Epithelial cell of prostate (primary cell): ENCODE results near the gene SLC25A40.
A peak's percentile ranks its signal among the peaks of the same experiment; 100 is the strongest.
"Not testable (repeated sequence)": the region's sequence is repeated elsewhere in the genome, so short reads cannot be mapped to it uniquely, and the experiment has no call there.

Experiments used
- DNase-seq: peaks from one replicate; pipeline ENCODE4 v3.0.0-alpha.2; 2011; ENCODE audit warnings: low read depth, low spot score
- H3K27ac ChIP-seq: fragments of 450-650 bp; 2 replicates; pipeline ENCODE4 v1.5.1; 2017; ENCODE audit warnings: mild to moderate bottlenecking

SLC25A40 gene

GRCh38 chr7:87876040-87876868 is at the start of gene SLC25A40, which contains the start of gene DBF4:
TSS of gene SLC25A40 (minus strand) at chr7:87876360. CDS start at chr7:87858727, 17,633 bp downstream.
TSS of gene DBF4 (plus strand) at chr7:87876493. CDS start at chr7:87876733, 240 bp downstream.
- peak; percentile 79 for DNase-seq
- peak within 1 kb of the TSS; percentile 87 for H3K27ac ChIP-seq

GRCh38 chr7:87922759-87923395 is 46.7 kb upstream of the SLC25A40 start:
- not testable (repeated sequence) for DNase-seq, H3K27ac ChIP-seq

GRCh38 chr7:87920578-87920977 is 44.4 kb upstream of the SLC25A40 start:
- H3K27ac ChIP-seq: no peak overlapping the region
- no peak for DNase-seq

GRCh38 chr7:87919875-87920274 is 43.7 kb upstream of the SLC25A40 start:
- no peak overlapping the region for H3K27ac ChIP-seq
- DNase-seq: no peak

GRCh38 chr7:87918740-87919139 is 42.6 kb upstream of the SLC25A40 start:
- DNase-seq: peak; percentile 70
- no peak overlapping the region for H3K27ac ChIP-seq

- DNase-seq: no peak
- no peak overlapping the region for H3K27ac ChIP-seq
Observed at GRCh38 chr7:87912121-87912520, 36.0 kb upstream of the SLC25A40 start.

GRCh38 chr7:87908814-87909213 is 32.7 kb upstream of the SLC25A40 start:
- not testable (repeated sequence) for H3K27ac ChIP-seq, DNase-seq

- not testable (repeated sequence) for DNase-seq
- H3K27ac ChIP-seq: peak overlapping the region; percentile 7
Observed at GRCh38 chr7:87907136-87907906, 31.2 kb upstream of the SLC25A40 start.

GRCh38 chr7:87899255-87899654 is 23.1 kb upstream of the SLC25A40 start:
- DNase-seq: no peak
- no peak overlapping the region for H3K27ac ChIP-seq

- H3K27ac ChIP-seq: no peak overlapping the region
- DNase-seq: no peak
Observed at GRCh38 chr7:87895363-87895762, 19.2 kb upstream of the SLC25A40 start.

- no peak for DNase-seq
- no peak overlapping the region for H3K27ac ChIP-seq
Observed at GRCh38 chr7:87886875-87887274, 10.7 kb upstream of the SLC25A40 start.

- no peak for DNase-seq
- no peak overlapping the region for H3K27ac ChIP-seq
Observed at GRCh38 chr7:87885018-87885417, 8.9 kb upstream of the SLC25A40 start.

- no peak overlapping the region for H3K27ac ChIP-seq
- no peak for DNase-seq
Observed at GRCh38 chr7:87882151-87882937, 6.2 kb upstream of the SLC25A40 start.

- H3K27ac ChIP-seq: no peak overlapping the region
- no peak for DNase-seq
Observed at GRCh38 chr7:87878208-87878735, 2.1 kb upstream of the SLC25A40 start.

GRCh38 chr7:87877366-87878040 is 1.3 kb upstream of the SLC25A40 start:
- DNase-seq: no peak
- H3K27ac ChIP-seq: peak overlapping the region; percentile 87

GRCh38 chr7:87876869-87877234 is 692 bp upstream of the SLC25A40 start:
- peak overlapping the region; percentile 87 for H3K27ac ChIP-seq
- DNase-seq: peak; percentile 10

GRCh38 chr7:87875151-87876039 is 765 bp downstream of the SLC25A40 start:
- no peak for DNase-seq
- H3K27ac ChIP-seq: peak overlapping the region; percentile 87

GRCh38 chr7:87874066-87874465 is 2.1 kb downstream of the SLC25A40 start:
- no peak for DNase-seq
- H3K27ac ChIP-seq: no peak overlapping the region
